Neural progenitor cell (in vitro differentiated cells): ENCODE results near the gene TBCD.

ENCODE experiments used
- EZH2 ChIP-seq: fragments of 200-600 bp; sonication (generic); IDR thresholded peaks from 2 replicates; pipeline ENCODE4 v1.6.1; 2017; ENCODE audit warnings: antibody characterized with exemption, mild to moderate bottlenecking, moderate library complexity
- TF ChIP-seq, protein P1 (sequence below): fragments of 200-600 bp; sonication (generic); IDR thresholded peaks from 2 replicates; pipeline ENCODE4 v1.5.1; 2017; ENCODE audit warnings: antibody characterized with exemption, mild to moderate bottlenecking

DNA sequence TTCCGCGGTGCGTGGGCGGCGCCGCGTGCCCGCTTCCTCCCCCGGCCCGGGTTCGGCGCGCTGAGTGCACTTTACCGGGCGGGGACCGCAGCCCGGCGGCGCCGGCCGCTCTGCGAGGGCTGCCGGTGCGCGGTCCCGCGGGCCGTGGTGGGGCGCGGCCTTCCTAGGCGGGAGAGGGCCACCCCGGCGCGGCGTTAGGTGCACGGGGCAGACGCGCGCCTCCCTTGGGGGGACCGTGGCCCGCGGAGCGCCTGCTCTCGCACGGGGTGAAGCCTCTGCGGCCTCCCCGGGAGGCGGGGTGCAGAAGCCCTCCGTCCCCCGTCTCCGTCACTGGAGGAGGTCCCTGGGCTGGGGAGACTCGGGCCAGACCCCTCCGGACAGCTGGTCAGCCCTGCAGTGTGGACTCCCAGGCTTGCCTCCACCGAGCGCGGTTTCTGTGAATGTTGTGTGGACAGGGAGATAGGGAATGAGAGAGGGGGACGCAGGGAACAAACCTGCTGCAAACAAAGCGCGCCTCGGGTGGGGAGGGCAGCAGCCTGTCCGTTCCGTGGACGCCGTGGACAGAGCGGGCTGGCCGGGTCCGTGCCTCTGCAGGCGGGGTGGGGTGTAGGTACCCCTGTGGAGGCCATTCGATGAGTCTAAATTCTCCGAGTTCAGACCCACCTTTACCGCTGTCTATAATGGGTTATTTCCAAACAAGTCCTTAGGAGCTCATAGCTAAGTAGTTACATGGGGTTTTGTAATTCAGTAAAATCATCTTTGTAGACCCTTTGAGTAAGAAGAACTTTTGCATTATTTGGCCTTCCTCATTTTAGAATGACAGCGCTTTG, 721 bp downstream of the TBCD start:
- TF ChIP-seq, protein P1, sequence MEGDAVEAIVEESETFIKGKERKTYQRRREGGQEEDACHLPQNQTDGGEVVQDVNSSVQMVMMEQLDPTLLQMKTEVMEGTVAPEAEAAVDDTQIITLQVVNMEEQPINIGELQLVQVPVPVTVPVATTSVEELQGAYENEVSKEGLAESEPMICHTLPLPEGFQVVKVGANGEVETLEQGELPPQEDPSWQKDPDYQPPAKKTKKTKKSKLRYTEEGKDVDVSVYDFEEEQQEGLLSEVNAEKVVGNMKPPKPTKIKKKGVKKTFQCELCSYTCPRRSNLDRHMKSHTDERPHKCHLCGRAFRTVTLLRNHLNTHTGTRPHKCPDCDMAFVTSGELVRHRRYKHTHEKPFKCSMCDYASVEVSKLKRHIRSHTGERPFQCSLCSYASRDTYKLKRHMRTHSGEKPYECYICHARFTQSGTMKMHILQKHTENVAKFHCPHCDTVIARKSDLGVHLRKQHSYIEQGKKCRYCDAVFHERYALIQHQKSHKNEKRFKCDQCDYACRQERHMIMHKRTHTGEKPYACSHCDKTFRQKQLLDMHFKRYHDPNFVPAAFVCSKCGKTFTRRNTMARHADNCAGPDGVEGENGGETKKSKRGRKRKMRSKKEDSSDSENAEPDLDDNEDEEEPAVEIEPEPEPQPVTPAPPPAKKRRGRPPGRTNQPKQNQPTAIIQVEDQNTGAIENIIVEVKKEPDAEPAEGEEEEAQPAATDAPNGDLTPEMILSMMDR = no peak
- TF ChIP-seq EZH2 = no peak
